22Rv1 (cell line): Measurements from ENCODE around the gene SCN5A.

ENCODE experiments used
- H3K27ac ChIP-seq: fragments of 450-650 bp; 2 replicates; pipeline ENCODE4 v1.5.1; 2017
- CTCF ChIP-seq: fragments of 450-650 bp; IDR thresholded peaks from 2 replicates; pipeline ENCODE4 v1.5.1; 2017; ENCODE audit warnings: mild to moderate bottlenecking
- ZFX ChIP-seq: fragments of 450-650 bp; IDR thresholded peaks from 2 replicates; pipeline ENCODE4 v1.6.1; 2017; ENCODE audit warnings: antibody characterized with exemption, borderline replicate concordance

The SCN5A gene

GRCh38 chr3:38590521-38590920 lies 59.0 kb downstream of the SCN5A start:
- TF ChIP-seq ZFX (no peak), CTCF (no peak)
- H3K27ac ChIP-seq: no peak overlapping the region

GRCh38 chr3:38588995-38589937 lies 60.2 kb downstream of the SCN5A start:
- TF ChIP-seq ZFX: no peak
- TF ChIP-seq CTCF: no peak
- H3K27ac ChIP-seq: no peak overlapping the region

GRCh38 chr3:38588371-38588971 lies 61.0 kb downstream of the SCN5A start:
- no peak overlapping the region for H3K27ac ChIP-seq
- TF ChIP-seq ZFX (no peak), CTCF (no peak)

GRCh38 chr3:38587548-38588131 lies 61.8 kb downstream of the SCN5A start:
- H3K27ac ChIP-seq: no peak overlapping the region
- TF ChIP-seq ZFX (no peak), CTCF (no peak)

GRCh38 chr3:38586546-38587520 lies 62.7 kb downstream of the SCN5A start:
- no peak overlapping the region for H3K27ac ChIP-seq
- no peak for TF ChIP-seq CTCF

- H3K27ac ChIP-seq: no peak overlapping the region
- TF ChIP-seq CTCF (no peak), ZFX (no peak)
Observed at GRCh38 chr3:38585791-38586420, 63.6 kb downstream of the SCN5A start.
